Neural crest cell (in vitro differentiated cells): ENCODE measurements around the gene RAB40B. TPM values are rescaled to one million over a fixed set of nuclear protein-coding genes. Genes with fewer than 3 reads are reported as not detected.
A peak's percentile ranks its signal among the peaks of the same experiment; 100 is the strongest.

Source experiments
- DNase-seq: peaks from one replicate; pipeline ENCODE4 v3.0.0; 2021; ENCODE audit warnings: low read depth, mixed read lengths, low spot score
- H3K27ac Mint-ChIP-seq: one replicate; pipeline ENCODE4 v1.8.0; 2021; ENCODE audit warnings: mild to moderate bottlenecking, mixed read lengths; ENCODE audit not compliant: unreplicated experiment
- H3K27me3 Mint-ChIP-seq: 2 replicates; pipeline ENCODE4 v1.8.0; 2021; ENCODE audit warnings: low read depth, mild to moderate bottlenecking, mixed read lengths
- H3K36me3 Mint-ChIP-seq: 2 replicates; pipeline ENCODE4 v1.8.0; 2021; ENCODE audit warnings: low read depth, mild to moderate bottlenecking, mixed read lengths
- H3K4me1 Mint-ChIP-seq: 2 replicates; pipeline ENCODE4 v1.8.0; 2021; ENCODE audit warnings: mixed read lengths
- H3K4me3 Mint-ChIP-seq: one replicate; pipeline ENCODE4 v1.8.0; 2021; ENCODE audit warnings: mild to moderate bottlenecking, mixed read lengths
- H3K9me3 Mint-ChIP-seq: 2 replicates; pipeline ENCODE4 v1.8.0; 2021; ENCODE audit warnings: mixed read lengths
- CTCF ChIP-seq: fragments of 200-600 bp; sonication (generic); conservative IDR thresholded peaks from 2 replicates; pipeline ENCODE4 v1.5.0; 2021; ENCODE audit warnings: antibody characterized with exemption, mild to moderate bottlenecking
- total RNA-seq: library from RNA; stranded (reverse); gene quantifications from 2 replicates; pipeline ENCODE4 v1.2.1, GENCODE V29; 2021

Gene RAB40B
- total RNA-seq, 1 donor from 2014 or later: 5.6 TPM

DNA sequence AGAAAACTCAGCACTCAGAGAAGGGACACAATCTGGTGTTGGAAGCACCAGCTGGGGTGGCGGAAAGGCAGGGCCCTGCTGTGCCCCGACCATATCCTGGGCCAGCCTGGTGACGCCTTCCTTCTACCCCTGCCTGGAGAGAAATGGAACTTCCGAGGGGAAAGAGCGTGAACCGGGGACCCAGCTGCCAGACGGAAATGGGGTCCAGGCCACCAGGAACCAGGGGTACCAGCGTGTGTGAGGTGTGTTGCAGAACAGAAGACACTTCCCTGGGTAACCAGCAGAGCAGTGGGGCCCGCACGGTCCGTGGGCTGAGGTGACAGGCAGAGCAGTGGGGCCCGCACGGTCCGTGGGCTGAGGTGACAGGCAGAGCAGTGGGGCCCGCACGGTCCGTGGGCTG is 6.8 kb downstream of the RAB40B start:
- Mint-ChIP-seq H3K4me3 (peak overlapping the region; percentile 47), H3K27me3 (peaks cover 19% of the 10 kb centered on the region), H3K27ac (no peak overlapping the region), H3K9me3 (peaks cover 8% of the 10 kb centered on the region), H3K4me1 (peaks cover 26% of the 10 kb centered on the region), H3K36me3 (peaks cover 10% of the 10 kb centered on the region)
- no peak for TF ChIP-seq CTCF
- no peak for DNase-seq

DNA sequence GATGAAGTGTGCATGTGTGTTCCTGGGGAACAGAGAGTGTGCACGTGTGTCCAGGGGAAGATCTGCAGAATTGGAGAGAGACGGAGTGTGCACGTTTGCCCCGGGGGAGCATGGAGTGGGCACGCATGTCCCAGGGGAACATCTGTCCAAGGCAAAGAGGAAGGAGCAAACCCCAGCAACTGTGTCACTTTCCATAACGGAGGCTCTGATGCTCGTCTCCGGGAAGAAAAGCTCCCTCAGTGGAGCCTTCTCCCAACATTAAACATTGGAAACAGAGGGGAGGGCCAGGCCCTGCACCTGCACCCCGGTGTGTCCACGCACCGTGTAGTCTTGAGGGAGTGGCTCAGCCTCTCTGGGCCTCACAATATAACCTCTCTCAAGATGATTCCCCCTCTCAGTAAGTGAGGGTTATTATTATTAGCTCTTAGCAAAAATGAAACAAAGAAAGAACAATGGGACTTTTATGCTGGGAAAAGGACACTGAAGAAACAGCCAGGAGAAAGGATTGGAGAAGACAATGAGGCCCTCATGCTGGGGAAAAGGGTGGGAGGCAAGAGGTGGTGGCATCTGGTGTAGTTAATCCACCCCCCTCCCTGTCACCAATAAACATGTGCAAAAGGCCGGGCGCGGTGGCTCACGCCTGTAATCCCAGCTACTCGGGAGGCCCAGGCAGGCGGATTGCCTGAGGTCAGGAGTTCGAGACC is 7.6 kb downstream of the RAB40B start:
- Mint-ChIP-seq H3K27ac (no peak overlapping the region), H3K4me1 (peaks cover 31% of the 10 kb centered on the region), H3K27me3 (peaks cover 13% of the 10 kb centered on the region), H3K36me3 (peaks cover 10% of the 10 kb centered on the region), H3K9me3 (peaks cover 8% of the 10 kb centered on the region), H3K4me3 (peak overlapping the region; percentile 47)
- DNase-seq: no peak
- TF ChIP-seq CTCF: no peak

DNA sequence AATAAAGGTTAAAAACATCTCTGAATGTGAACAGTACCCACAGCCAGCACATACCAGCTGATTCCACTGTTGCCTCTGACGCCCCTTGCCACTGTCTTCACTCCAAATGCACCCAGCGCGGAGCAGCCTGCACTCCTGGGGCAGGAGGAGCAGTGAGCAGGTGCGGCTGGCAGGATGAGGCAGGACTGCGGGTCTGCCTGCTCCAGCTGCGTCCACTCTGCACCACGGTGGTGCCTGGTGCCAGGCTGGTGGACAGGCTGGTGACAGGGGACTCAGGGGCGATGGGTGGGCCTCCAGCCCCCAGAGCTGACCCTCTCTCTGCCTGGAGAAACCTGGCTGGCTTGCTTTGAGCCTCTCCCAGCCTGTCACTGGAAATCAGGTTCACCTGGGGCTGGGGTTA is 9.4 kb downstream of the RAB40B start:
- no peak for DNase-seq
- H3K4me1 Mint-ChIP-seq: peaks cover 31% of the 10 kb centered on the region

GRCh38 chr17:82687871-82688270 is 10.6 kb downstream of the RAB40B start:
- peaks cover 3% of the 10 kb centered on the region for H3K27me3 Mint-ChIP-seq
- no peaks in the 10 kb centered on the region for H3K9me3 Mint-ChIP-seq
- H3K4me3 Mint-ChIP-seq: no peak overlapping the region
- H3K4me1 Mint-ChIP-seq: peaks cover 31% of the 10 kb centered on the region
- H3K27ac Mint-ChIP-seq: no peak overlapping the region
- DNase-seq: no peak
- H3K36me3 Mint-ChIP-seq: no peaks in the 10 kb centered on the region
- no peak for TF ChIP-seq CTCF

More for the DNA sequence above, 9.4 kb downstream of the RAB40B start:
- Mint-ChIP-seq H3K27ac (no peak overlapping the region), H3K36me3 (peaks cover 3% of the 10 kb centered on the region), H3K27me3 (peaks cover 6% of the 10 kb centered on the region), H3K4me3 (no peak overlapping the region), H3K9me3 (peaks cover 3% of the 10 kb centered on the region)
- no peak for TF ChIP-seq CTCF

DNA sequence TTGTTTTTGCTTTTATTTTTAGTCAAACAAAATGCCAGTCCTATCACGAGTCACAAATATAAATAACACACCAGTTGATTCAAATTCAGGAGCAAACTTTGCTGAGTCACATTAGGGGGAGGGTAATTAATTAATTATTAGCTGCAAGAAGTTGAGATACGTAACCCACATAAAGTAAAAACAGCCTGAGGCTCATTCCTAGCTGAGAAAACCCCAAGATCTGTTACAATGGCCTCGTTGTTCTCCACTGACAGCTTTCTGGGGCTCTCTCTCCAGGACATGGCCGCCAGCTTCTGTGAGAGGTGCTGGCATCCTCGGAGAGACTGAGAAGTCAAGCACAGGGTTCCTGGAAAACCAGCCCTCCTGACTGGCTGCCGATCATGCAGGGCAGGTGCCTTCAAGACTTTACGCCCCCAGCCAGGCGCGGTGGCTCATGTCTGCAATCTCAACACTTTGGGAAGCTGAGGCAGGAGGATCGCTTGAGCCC is 11.1 kb downstream of the RAB40B start:
- Mint-ChIP-seq H3K4me1 (peaks cover 31% of the 10 kb centered on the region), H3K27ac (peak overlapping the region; percentile 3), H3K36me3 (no peaks in the 10 kb centered on the region), H3K27me3 (peaks cover 3% of the 10 kb centered on the region), H3K4me3 (peak overlapping the region; percentile 14), H3K9me3 (no peaks in the 10 kb centered on the region)
- DNase-seq: no peak
- no peak for TF ChIP-seq CTCF
